Activated T-helper 9 cell treated with anti-CD3 and anti-CD28 coated beads, Interleukin-2, amount 50 U/mL, for 16 hours (primary cell): ENCODE data around the gene SNTG2.
"Not testable (repeated sequence)": the region's sequence is repeated elsewhere in the genome, so short reads cannot be mapped to it uniquely, and the experiment has no call there.

Source experiments
- DNase-seq: peaks from one replicate; pipeline ENCODE4 v3.0.0-alpha.2; 2020; ENCODE audit warnings: low read depth

The SNTG2 gene

GRCh38 chr2:1053786-1054185 is 103.1 kb downstream of the SNTG2 start:
- DNase-seq, result no peak

- DNase-seq, result no peak
These were observed 103.8 kb downstream of the SNTG2 start for GRCh38 chr2:1054399-1054798.

DNA sequence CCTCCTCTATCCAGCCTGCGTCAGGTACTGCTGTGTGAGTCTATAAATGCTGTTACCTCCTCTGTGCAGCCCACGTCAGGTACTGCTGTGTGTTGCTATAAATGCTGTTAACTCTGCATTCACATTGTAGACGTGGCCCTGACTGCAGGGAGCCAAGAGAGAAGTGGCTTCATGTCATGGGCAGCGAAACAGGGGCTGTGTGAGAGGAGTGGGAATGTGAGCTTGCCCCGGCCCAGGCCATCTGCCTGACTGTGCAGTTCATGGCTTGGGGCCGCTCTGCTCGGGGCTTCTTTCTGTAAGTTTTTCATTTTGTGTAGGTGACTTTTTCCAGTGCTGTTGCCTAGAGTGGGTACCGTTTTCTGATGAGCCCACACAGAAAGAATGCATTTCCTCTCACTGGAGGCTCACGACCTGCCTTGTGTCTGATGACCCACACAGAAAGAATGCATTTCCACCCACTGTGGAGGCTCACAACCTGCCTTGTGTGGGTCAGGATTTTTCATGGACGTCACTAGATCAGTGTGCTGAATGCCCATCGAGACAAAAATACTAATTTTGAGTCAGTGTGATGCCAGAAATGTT is 104.5 kb downstream of the SNTG2 start:
- DNase-seq, result no peak

GRCh38 chr2:1060372-1060771 is 109.7 kb downstream of the SNTG2 start:
- no peak for DNase-seq

- DNase-seq, result no peak
These were observed 110.3 kb downstream of the SNTG2 start for GRCh38 chr2:1060987-1061386.

DNA sequence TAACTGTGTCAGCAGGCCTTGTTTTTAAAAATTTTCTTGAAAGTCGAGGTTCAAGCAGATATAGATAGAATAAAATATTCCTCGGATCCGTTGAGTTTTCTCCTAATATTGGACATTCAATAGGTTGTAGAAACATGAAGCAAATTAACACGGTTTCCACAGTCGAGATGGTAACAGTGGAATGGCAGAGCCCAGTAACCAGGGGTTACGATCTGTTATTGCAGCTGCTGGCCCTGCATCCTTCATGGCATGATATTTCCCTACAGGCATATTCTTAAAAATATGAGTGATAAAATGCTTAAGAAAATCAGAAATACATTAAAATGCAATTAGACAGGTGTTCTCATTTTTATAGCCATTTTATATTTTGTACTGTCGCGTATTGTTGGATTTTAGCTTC is 117.6 kb downstream of the SNTG2 start:
- no peak for DNase-seq

DNA sequence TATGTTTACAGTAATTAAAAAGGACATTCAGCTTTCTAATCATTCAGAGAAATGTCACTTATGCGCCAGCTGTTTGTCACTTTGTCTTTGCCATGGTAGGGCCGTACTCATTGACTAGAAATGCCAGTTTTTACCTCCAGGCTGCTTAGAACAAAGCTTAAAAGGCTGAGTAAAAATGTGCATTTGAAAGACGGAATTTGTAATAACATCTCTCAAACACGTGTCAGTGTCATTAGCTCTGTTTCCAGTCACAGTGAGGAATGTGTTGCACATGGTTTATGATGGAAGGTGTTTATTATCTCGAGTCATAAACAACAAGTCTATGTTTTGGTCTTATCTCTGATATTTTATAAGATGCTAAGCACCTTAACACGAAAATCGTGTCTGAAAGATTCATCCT is 118.2 kb downstream of the SNTG2 start:
- DNase-seq, result no peak

DNA sequence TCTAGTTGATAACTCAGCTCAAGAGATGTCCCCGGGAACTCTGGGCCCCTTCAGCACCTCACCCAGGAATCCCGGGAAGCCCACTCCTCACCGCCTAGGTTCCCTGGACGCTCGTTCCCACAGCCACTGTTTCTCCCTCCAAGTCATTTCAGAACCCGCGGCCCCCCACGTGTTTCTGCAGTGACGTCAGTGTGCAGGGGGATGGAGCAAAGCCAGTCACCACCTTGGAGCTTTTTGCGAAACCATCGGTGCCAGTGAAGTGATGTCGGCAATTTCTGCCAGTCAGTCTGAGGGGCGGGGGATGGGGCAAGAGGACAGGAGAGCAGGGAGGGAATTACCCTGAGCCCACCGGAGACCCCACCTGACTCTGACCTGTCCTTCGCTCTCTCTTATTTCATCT is 119.2 kb downstream of the SNTG2 start:
- no peak for DNase-seq

DNA sequence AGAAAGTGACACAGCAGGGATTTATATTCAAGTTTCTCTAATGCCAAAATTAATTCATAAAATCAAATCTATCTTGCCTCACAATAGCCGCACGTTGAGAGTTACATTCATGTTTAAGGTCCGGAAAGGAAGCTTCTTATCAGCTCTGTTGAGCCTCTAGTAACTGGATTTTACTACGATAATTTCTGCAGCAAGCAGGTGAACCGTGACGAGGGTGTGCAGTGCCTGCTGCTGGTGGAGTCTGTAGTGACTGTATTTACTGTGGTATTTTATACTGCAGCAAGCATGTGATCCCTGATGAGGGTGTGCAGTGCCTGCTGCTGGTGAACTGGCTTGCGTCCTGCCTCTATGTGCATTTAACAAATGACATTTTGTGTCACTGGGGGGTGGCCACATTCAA is 120.0 kb downstream of the SNTG2 start:
- DNase-seq, result no peak

GRCh38 chr2:1071650-1072049 is 121.0 kb downstream of the SNTG2 start:
- no peak for DNase-seq

DNA sequence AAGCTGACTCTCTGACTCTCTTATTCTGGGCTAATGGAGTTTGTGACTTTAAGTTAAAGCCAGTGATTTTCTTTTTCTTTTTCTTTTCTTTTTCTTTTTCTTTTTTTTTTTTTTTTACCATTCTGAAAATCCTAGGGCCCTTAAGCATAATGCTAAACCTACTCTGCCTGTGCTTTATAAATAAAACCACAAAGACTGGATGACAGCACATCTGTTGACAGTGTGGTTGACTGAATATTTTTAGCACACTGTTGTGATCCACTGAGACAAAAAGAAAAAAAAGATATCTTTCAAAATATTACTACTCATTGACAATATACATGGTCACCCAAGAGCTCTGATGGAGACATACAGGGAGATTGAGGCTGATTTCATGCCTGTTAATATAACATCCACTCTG is 121.6 kb downstream of the SNTG2 start:
- no peak for DNase-seq

DNA sequence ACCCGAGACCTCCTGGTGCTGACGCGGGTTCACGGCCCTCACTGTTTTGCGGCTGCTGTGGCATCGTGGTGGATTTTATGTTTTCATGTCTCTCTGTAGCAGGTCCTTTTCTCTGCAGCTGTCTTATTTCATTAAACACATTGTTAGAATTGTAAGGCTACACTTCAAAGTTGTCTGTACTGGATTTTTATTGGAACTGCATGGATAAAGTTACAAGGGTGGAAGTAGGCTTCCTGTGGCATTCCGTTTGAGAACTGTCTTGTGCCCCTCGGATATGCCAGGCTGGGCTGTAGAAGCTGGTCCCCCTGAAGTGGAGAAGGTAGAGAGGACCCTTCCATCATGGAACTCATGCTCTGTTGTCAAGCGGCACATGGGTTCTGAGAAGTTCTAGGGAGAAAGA is 127.3 kb downstream of the SNTG2 start:
- DNase-seq, result no peak

- no peak for DNase-seq
These were observed 127.7 kb downstream of the SNTG2 start for GRCh38 chr2:1078326-1078725.

GRCh38 chr2:1079873-1080799 is 129.5 kb downstream of the SNTG2 start:
- DNase-seq, result no peak

- DNase-seq, result no peak
These were observed 131.0 kb downstream of the SNTG2 start for GRCh38 chr2:1081451-1082225.

DNA sequence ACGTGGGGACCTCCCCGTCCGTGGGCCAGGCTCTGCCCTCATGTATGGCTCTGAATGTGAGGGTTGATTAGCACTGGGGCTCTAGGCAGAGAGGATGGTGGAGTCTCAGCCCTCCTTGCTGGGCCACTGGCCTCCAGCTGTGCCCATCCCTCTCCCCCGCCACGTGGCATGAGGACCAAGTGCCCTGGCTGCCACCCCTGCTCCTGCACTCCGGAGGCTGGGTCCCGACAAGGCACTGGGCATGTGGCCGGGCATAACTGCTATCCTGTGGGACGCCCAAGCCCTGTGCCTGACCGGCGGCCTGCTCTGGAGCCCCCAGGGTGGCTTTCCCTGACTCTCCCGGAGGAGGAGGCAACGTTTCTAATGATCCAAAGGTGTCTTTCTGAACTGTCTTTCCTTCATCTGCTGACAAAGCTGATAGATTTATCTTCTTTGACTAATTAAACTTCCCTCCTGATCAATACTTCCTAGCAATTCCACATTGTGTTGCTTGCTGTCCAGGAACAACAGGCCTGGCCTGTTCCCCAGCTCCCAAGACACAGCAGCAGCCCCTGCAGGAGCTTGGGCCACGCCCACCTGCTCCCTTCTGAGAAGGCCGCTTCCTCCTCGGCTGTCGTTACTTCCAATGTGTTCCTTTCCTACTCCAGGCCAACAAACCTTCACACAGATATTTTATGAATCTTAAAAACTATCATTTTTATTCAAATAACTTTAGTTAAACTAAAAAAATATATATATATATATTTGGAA is 132.0 kb downstream of the SNTG2 start:
- no peak for DNase-seq

DNA sequence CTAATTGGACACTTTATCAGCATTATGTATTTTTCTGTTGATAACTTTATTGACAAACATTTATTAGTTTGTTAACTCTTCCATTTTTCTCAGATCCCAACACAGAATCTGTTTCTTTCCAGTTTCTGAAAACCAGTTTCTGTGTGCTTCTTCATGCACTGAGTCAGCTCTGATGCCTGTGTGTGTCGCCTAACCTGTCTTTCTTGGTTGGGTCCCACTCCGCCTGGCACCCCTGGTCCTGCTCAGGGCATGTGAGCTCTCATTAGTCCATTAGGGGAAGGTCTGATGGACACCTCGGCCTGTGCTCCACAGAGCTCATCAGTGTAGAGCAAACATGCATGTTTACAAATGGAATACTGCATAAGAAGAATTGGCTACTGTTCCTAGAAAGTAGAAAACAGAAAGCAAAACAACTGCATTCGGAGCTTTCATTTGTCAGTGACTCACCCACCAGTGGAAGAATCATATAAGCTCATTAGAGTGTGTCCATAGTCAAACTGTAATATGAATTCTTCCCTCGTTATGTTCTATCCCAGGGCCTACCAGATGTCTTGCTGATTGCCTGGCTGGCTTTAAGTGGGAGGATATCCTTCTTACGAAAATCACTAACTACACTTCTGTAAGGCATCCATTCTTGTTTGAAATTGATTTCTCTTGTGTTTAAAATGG is 137.7 kb downstream of the SNTG2 start:
- no peak for DNase-seq

GRCh38 chr2:1088940-1089339 is 138.3 kb downstream of the SNTG2 start:
- no peak for DNase-seq

- DNase-seq, result no peak
These were observed 141.4 kb downstream of the SNTG2 start for GRCh38 chr2:1091895-1092585.

DNA sequence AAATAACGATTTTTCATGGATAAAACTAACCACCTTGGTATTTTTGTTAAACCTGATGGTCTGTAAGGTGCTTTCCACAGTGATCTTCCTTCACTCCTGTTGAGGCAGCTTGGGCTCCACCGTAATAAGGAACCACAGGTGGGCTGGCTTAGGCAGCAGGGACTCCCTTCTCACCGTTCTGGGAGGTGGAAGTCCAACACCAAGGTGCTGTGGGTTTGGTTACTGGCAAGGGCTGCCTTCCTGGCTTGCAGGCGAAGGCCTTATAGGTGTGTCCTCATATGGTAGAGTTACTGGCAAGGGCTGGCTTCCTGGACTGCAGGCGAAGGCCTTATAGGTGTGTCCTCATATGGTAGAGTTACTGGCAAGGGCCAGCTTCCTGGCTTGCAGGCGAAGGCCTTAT is 143.0 kb downstream of the SNTG2 start:
- DNase-seq, result not testable (repeated sequence)

- DNase-seq, result no peak
These were observed 146.5 kb downstream of the SNTG2 start for GRCh38 chr2:1097101-1097500.
